Measurements from ENCODE around the gene DUSP10. TPM values are rescaled to one million over a fixed set of nuclear protein-coding genes. Genes with fewer than 3 reads are reported as not detected.

The DUSP10 gene
- total and polyA plus RNA-seq, 5 experiments from 2014 or later = 1.4 to 4.4 (median 2.7) TPM

GRCh38 chr1:221778125-221778524 lies 36.2 kb upstream of the DUSP10 start:
- Mint-ChIP-seq H3K27ac (peak overlapping the region; percentile 61 to 90 (median 86)), H3K36me3 (no peaks in the 10 kb centered on the region), H3K4me3 (peak overlapping the region; percentile 11 to 73 (median 62)), H3K4me1 (peaks cover 24 to 76% (median 54%) of the 10 kb centered on the region in 4 donors), H3K27me3 (no peaks in the 10 kb centered on the region), H3K9me3 (no peaks in the 10 kb centered on the region)
- DNase-seq = peak in 1 of 10 donors; percentile 41
- POLR2A ChIA-PET = interaction anchor here (1.0 to 2.1 kb wide), 2 partner anchors 36 to 65 kb away, joined by 4 to 10 read pairs; partner anchors contain the start of gene DUSP10
- peak; percentile 19 to 39 for ATAC-seq

GRCh38 chr1:221777431-221778072 lies 35.7 kb upstream of the DUSP10 start:
- H3K9me3 Mint-ChIP-seq = no peaks in the 10 kb centered on the region

GRCh38 chr1:221776495-221777301 lies 34.8 kb upstream of the DUSP10 start:
- Mint-ChIP-seq H3K4me3 (peak overlapping the region in 3 of 10 donors; percentile 35 to 65 (median 40)), H3K27ac (peak overlapping the region in 3 of 10 donors; percentile 12 to 86 (median 76)), H3K27me3 (no peaks in the 10 kb centered on the region), H3K9me3 (no peaks in the 10 kb centered on the region), H3K4me1 (peaks cover 24 to 63% (median 44%) of the 10 kb centered on the region in 4 donors), H3K36me3 (no peaks in the 10 kb centered on the region)
- no peak for DNase-seq
- POLR2A ChIA-PET = interaction anchor here (1.5 kb wide), 1 partner anchor 35 kb away, joined by 4 read pairs; the partner anchor contains the start of gene DUSP10
- no peak for ATAC-seq

More at GRCh38 chr1:221777431-221778072, 35.7 kb upstream of the DUSP10 start:
- Mint-ChIP-seq H3K27me3 (no peaks in the 10 kb centered on the region), H3K36me3 (no peaks in the 10 kb centered on the region), H3K4me1 (peaks cover 24 to 70% (median 48%) of the 10 kb centered on the region in 4 donors), H3K27ac (peak overlapping the region; percentile 40 to 90 (median 86)), H3K4me3 (peak overlapping the region in 9 of 10 donors; percentile 30 to 81 (median 66))
- ATAC-seq (peak; percentile 73 to 82), DNase-seq (peak in 8 of 10 donors; percentile 10 to 50 (median 36))
- POLR2A ChIA-PET = interaction anchor here (1.5 kb wide), 1 partner anchor 36 kb away, joined by 4 read pairs; the partner anchor contains the start of gene DUSP10

GRCh38 chr1:221775206-221775605 lies 33.3 kb upstream of the DUSP10 start:
- H3K27ac Mint-ChIP-seq = no peak overlapping the region
- H3K36me3 Mint-ChIP-seq = no peaks in the 10 kb centered on the region
- H3K4me3 Mint-ChIP-seq = no peak overlapping the region
- H3K9me3 Mint-ChIP-seq = no peaks in the 10 kb centered on the region
- no peak for ATAC-seq
- no peak for DNase-seq
- POLR2A ChIA-PET = no interaction called here
- H3K27me3 Mint-ChIP-seq = no peaks in the 10 kb centered on the region
- peaks cover 22 to 49% (median 37%) of the 10 kb centered on the region in 4 donors for H3K4me1 Mint-ChIP-seq

GRCh38 chr1:221774054-221774842 lies 32.4 kb upstream of the DUSP10 start:
- H3K36me3 Mint-ChIP-seq = no peaks in the 10 kb centered on the region
- H3K27ac Mint-ChIP-seq = no peak overlapping the region
- DNase-seq = no peak
- H3K4me3 Mint-ChIP-seq = no peak overlapping the region
- ATAC-seq = no peak
- POLR2A ChIA-PET = no interaction called here
- H3K9me3 Mint-ChIP-seq = no peaks in the 10 kb centered on the region
- peaks cover 18 to 42% (median 28%) of the 10 kb centered on the region in 4 donors for H3K4me1 Mint-ChIP-seq
- H3K27me3 Mint-ChIP-seq = no peaks in the 10 kb centered on the region

GRCh38 chr1:221773383-221773782 lies 31.5 kb upstream of the DUSP10 start:
- ATAC-seq = no peak
- POLR2A ChIA-PET = no interaction called here
- Mint-ChIP-seq H3K4me1 (peaks cover 13 to 38% (median 21%) of the 10 kb centered on the region in 4 donors), H3K4me3 (no peak overlapping the region), H3K27ac (no peak overlapping the region), H3K9me3 (no peaks in the 10 kb centered on the region), H3K27me3 (no peaks in the 10 kb centered on the region), H3K36me3 (no peaks in the 10 kb centered on the region)
- no peak for DNase-seq

- POLR2A ChIA-PET = no interaction called here
- Mint-ChIP-seq H3K9me3 (no peaks in the 10 kb centered on the region), H3K36me3 (no peaks in the 10 kb centered on the region), H3K27me3 (no peaks in the 10 kb centered on the region), H3K4me1 (peaks cover 6 to 25% (median 9%) of the 10 kb centered on the region in 4 donors), H3K27ac (no peak overlapping the region), H3K4me3 (no peak overlapping the region)
- DNase-seq (no peak), ATAC-seq (no peak)
These were observed 30.2 kb upstream of the DUSP10 start for GRCh38 chr1:221772117-221772516.

- H3K4me3 Mint-ChIP-seq = no peak overlapping the region
- H3K9me3 Mint-ChIP-seq = no peaks in the 10 kb centered on the region
- POLR2A ChIA-PET = no interaction called here
- peaks cover 0 to 7% (median 4%) of the 10 kb centered on the region in 4 donors for H3K4me1 Mint-ChIP-seq
- H3K36me3 Mint-ChIP-seq = no peaks in the 10 kb centered on the region
- H3K27me3 Mint-ChIP-seq = no peaks in the 10 kb centered on the region
- DNase-seq = no peak
- no peak overlapping the region for H3K27ac Mint-ChIP-seq
- ATAC-seq = no peak
These were observed 26.7 kb upstream of the DUSP10 start for GRCh38 chr1:221768444-221769066.

GRCh38 chr1:221766210-221766609 lies 24.3 kb upstream of the DUSP10 start:
- POLR2A ChIA-PET = no interaction called here
- Mint-ChIP-seq H3K4me1 (peaks cover 4 to 7% (median 4%) of the 10 kb centered on the region in 4 donors), H3K36me3 (no peaks in the 10 kb centered on the region), H3K9me3 (no peaks in the 10 kb centered on the region), H3K27ac (no peak overlapping the region), H3K4me3 (no peak overlapping the region), H3K27me3 (no peaks in the 10 kb centered on the region)
- DNase-seq (no peak), ATAC-seq (no peak)

- POLR2A ChIA-PET = no interaction called here
- DNase-seq = no peak
These were observed 23.6 kb upstream of the DUSP10 start for GRCh38 chr1:221765527-221765926.

GRCh38 chr1:221762121-221762520 lies 20.2 kb upstream of the DUSP10 start:
- Mint-ChIP-seq H3K36me3 (no peaks in the 10 kb centered on the region), H3K27ac (no peak overlapping the region), H3K9me3 (no peaks in the 10 kb centered on the region), H3K4me3 (no peak overlapping the region), H3K27me3 (no peaks in the 10 kb centered on the region), H3K4me1 (peaks cover 0 to 13% (median 2%) of the 10 kb centered on the region in 4 donors)
- no peak for DNase-seq
- POLR2A ChIA-PET = no interaction called here
- no peak for ATAC-seq

More at GRCh38 chr1:221765527-221765926, 23.6 kb upstream of the DUSP10 start:
- peaks cover 4 to 11% (median 7%) of the 10 kb centered on the region in 4 donors for H3K4me1 Mint-ChIP-seq
- H3K9me3 Mint-ChIP-seq = no peaks in the 10 kb centered on the region
- no peak for ATAC-seq
- H3K36me3 Mint-ChIP-seq = no peaks in the 10 kb centered on the region
- no peaks in the 10 kb centered on the region for H3K27me3 Mint-ChIP-seq
- no peak overlapping the region for H3K4me3 Mint-ChIP-seq
- no peak overlapping the region for H3K27ac Mint-ChIP-seq

- Mint-ChIP-seq H3K4me1 (peaks cover 0 to 13% (median under 1%) of the 10 kb centered on the region in 4 donors), H3K27ac (peak overlapping the region in 1 of 10 donors; percentile 28)
- POLR2A ChIA-PET = no interaction called here
These were observed 19.6 kb upstream of the DUSP10 start for GRCh38 chr1:221761354-221762002.

More at GRCh38 chr1:221761354-221762002, 19.6 kb upstream of the DUSP10 start:
- Mint-ChIP-seq H3K4me3 (no peak overlapping the region), H3K36me3 (no peaks in the 10 kb centered on the region), H3K27me3 (no peaks in the 10 kb centered on the region), H3K9me3 (no peaks in the 10 kb centered on the region)
- DNase-seq (no peak), ATAC-seq (no peak)
